ENCODE data around the gene AP5S1.

Gene AP5S1

DNA sequence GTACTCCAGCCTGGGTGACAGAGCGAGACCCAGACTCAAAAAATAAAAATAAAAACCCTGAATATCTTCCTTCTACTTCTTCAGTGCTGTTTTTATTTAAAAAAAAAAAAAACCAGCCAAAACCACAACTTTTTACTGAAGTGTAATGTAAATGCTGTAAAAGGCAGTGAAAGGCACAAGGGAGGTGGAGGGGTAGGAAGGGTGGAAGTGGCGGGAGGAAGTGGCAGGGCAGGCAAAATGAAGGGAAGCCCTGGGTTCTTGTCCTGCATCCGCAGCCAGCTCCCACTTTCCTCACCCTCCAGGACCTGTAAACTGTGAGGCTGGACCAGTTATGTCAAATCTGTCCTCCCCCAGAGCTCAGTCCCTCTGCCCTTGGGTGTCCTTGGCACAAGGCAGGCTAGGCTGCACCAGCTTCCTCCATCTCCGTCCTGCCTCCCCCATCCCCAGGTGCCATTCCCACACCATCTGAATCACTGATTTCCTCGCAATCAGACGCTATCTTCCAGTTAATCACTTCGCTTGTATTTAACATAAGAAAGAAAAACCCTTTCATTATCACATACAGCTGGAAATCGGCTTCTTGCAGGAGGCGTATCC is 55.1 kb downstream of the AP5S1 start:
- peaks cover 16% of the 10 kb centered on the region for H3K36me3 Mint-ChIP-seq
- H3K27me3 Mint-ChIP-seq = no peaks in the 10 kb centered on the region
- peaks cover 12% of the 10 kb centered on the region for H3K4me1 Mint-ChIP-seq
- no peak overlapping the region for H3K4me3 Mint-ChIP-seq
- no peak for DNase-seq (ENCODE audit: low spot score in 2 of 2)
- H3K9me3 Mint-ChIP-seq = no peaks in the 10 kb centered on the region
- no peak for ATAC-seq (ENCODE audit: low read depth)
- H3K27ac Mint-ChIP-seq = peak overlapping the region; percentile 2

DNA sequence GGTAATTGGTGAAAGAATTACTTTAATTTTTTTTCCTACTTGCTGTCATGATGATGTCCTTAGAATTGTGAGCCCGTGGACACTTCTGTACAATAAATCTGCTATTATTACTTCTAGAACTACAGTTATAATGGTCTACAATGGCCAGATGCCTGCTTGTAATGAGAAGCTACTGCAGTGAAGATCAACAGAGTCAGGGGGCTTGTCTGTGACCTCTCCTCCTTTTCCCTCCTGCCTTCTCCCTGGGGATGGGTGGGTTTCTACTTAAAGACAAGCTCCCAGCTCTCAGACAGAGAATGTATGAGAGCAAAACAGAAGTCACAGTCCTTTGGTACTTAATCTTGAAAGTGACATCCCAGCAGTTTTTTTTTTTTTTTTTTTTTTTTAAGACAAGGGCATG is 55.7 kb downstream of the AP5S1 start:
- DNase-seq (ENCODE audit: low spot score in 2 of 2) (no peak), ATAC-seq (ENCODE audit: low read depth) (no peak)
- Mint-ChIP-seq H3K4me3 (no peak overlapping the region), H3K4me1 (peaks cover 12% of the 10 kb centered on the region), H3K9me3 (no peaks in the 10 kb centered on the region), H3K27ac (peak overlapping the region; percentile 2), H3K27me3 (no peaks in the 10 kb centered on the region), H3K36me3 (peaks cover 16% of the 10 kb centered on the region)

- no peak for DNase-seq (ENCODE audit: low spot score in 2 of 2)
- peaks cover 12% of the 10 kb centered on the region for H3K4me1 Mint-ChIP-seq
- H3K36me3 Mint-ChIP-seq = peaks cover 16% of the 10 kb centered on the region
- H3K27me3 Mint-ChIP-seq = no peaks in the 10 kb centered on the region
- ATAC-seq (ENCODE audit: low read depth) = no peak
- no peak overlapping the region for H3K27ac Mint-ChIP-seq
- H3K4me3 Mint-ChIP-seq = no peak overlapping the region
- H3K9me3 Mint-ChIP-seq = no peaks in the 10 kb centered on the region
Observed at GRCh38 chr20:3876676-3877075, 56.3 kb downstream of the AP5S1 start.

Measured in memory B cell (primary cell).